IMR-90 (cell line): ENCODE measurements around the gene ZNF747.
"Not testable (repeated sequence)": the region's sequence is repeated elsewhere in the genome, so short reads cannot be mapped to it uniquely, and the experiment has no call there.

Source experiments
- BHLHE40 ChIP-seq: fragments of 150-350 bp; IDR thresholded peaks from 2 replicates; pipeline ENCODE4 v1.6.1; 2016; ENCODE audit warnings: mild to moderate bottlenecking, low read depth, low read length
- CHD1 ChIP-seq: IDR thresholded peaks from 2 replicates; pipeline ENCODE4 v1.6.1; 2012; ENCODE audit warnings: low read depth, low read length, improper control_type of control experiment
- MXI1 ChIP-seq: IDR thresholded peaks from 2 replicates; pipeline ENCODE4 v1.6.1; 2012; ENCODE audit warnings: low read depth, mild to moderate bottlenecking, low read length, moderate library complexity, borderline replicate concordance
- NFE2L2 ChIP-seq: fragments of 150-350 bp; IDR thresholded peaks from 2 replicates; pipeline ENCODE4 v1.6.1; 2016; ENCODE audit warnings: low read depth, mild to moderate bottlenecking, low read length
- POLR2A ChIP-seq: IDR thresholded peaks from 2 replicates; pipeline ENCODE4 v1.6.1; 2012; ENCODE audit warnings: mild to moderate bottlenecking, low read depth, low read length
- RCOR1 ChIP-seq: IDR thresholded peaks from 2 replicates; pipeline ENCODE4 v1.6.1; 2012; ENCODE audit warnings: mild to moderate bottlenecking, low read length, improper control_type of control experiment; ENCODE audit not compliant: insufficient replicate concordance
- RFX5 ChIP-seq: IDR thresholded peaks from 2 replicates; pipeline ENCODE4 v1.8.0; 2012; ENCODE audit warnings: low read depth, mild to moderate bottlenecking, low read length, moderate library complexity
- TF ChIP-seq, protein P1 (sequence below): conservative IDR thresholded peaks from 2 replicates; pipeline ENCODE4 v1.5.1; 2012; ENCODE audit warnings: mild to moderate bottlenecking, low read depth, low read length, improper control_type of control experiment
- TF ChIP-seq, protein P2 (sequence below): fragments of 150-350 bp; IDR thresholded peaks from 2 replicates; pipeline ENCODE4 v1.6.1; 2017; ENCODE audit warnings: mild to moderate bottlenecking, antibody characterized with exemption, low read length, low read depth
- TF ChIP-seq, protein P3 (sequence below): fragments of 150-350 bp; IDR thresholded peaks from 2 replicates; pipeline ENCODE4 v1.6.1; 2016; ENCODE audit warnings: low read depth, mild to moderate bottlenecking, low read length, moderate library complexity, borderline replicate concordance

DNA sequence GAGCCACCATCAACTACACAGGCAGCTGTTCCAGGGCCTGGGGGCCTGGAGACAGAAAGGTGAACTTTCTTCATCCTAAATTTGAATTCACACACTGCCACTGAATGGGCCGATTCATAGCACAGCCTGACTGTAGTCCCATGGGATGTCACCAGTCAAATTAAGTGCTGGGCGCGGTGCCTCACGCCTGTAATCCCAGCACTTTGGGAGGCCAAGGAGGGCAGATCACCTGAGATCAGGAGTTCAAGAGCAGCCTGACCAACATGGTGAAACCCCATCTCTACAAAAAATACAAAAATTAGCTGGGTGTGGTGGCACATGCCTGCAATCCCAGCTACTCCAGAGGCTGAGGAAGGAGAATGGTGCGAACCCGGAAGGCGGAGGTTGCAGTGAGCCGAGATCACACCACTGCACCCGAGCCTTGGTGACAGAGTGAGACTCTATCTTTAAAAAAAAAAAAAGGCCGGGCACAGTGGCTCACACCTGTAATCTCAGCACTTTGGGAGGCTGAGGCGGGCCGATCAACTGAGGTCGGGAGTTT lies 5.4 kb upstream of the ZNF747 start:
- not testable (repeated sequence) for TF ChIP-seq POLR2A, MXI1, CHD1, RFX5, BHLHE40, RCOR1, NFE2L2
- TF ChIP-seq, protein P1, sequence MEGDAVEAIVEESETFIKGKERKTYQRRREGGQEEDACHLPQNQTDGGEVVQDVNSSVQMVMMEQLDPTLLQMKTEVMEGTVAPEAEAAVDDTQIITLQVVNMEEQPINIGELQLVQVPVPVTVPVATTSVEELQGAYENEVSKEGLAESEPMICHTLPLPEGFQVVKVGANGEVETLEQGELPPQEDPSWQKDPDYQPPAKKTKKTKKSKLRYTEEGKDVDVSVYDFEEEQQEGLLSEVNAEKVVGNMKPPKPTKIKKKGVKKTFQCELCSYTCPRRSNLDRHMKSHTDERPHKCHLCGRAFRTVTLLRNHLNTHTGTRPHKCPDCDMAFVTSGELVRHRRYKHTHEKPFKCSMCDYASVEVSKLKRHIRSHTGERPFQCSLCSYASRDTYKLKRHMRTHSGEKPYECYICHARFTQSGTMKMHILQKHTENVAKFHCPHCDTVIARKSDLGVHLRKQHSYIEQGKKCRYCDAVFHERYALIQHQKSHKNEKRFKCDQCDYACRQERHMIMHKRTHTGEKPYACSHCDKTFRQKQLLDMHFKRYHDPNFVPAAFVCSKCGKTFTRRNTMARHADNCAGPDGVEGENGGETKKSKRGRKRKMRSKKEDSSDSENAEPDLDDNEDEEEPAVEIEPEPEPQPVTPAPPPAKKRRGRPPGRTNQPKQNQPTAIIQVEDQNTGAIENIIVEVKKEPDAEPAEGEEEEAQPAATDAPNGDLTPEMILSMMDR, result not testable (repeated sequence)
- TF ChIP-seq, protein P2, sequence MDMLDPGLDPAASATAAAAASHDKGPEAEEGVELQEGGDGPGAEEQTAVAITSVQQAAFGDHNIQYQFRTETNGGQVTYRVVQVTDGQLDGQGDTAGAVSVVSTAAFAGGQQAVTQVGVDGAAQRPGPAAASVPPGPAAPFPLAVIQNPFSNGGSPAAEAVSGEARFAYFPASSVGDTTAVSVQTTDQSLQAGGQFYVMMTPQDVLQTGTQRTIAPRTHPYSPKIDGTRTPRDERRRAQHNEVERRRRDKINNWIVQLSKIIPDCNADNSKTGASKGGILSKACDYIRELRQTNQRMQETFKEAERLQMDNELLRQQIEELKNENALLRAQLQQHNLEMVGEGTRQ, result not testable (repeated sequence)
- TF ChIP-seq, protein P3, sequence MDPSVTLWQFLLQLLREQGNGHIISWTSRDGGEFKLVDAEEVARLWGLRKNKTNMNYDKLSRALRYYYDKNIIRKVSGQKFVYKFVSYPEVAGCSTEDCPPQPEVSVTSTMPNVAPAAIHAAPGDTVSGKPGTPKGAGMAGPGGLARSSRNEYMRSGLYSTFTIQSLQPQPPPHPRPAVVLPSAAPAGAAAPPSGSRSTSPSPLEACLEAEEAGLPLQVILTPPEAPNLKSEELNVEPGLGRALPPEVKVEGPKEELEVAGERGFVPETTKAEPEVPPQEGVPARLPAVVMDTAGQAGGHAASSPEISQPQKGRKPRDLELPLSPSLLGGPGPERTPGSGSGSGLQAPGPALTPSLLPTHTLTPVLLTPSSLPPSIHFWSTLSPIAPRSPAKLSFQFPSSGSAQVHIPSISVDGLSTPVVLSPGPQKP, result not testable (repeated sequence)
